ENCODE results near the gene SYNE2.

The SYNE2 gene

GRCh38 chr14:64246688-64247087, 393.9 kb downstream of the SYNE2 start:
- no peak for DNase-seq (ENCODE audit: low read depth, low spot score)

GRCh38 chr14:64247195-64247594, 394.4 kb downstream of the SYNE2 start:
- DNase-seq (ENCODE audit: low read depth, low spot score), result no peak

- no peak for DNase-seq (ENCODE audit: low read depth, low spot score)
Measured at GRCh38 chr14:64248689-64249088, 395.9 kb downstream of the SYNE2 start.

GRCh38 chr14:64249363-64249762, 396.6 kb downstream of the SYNE2 start:
- no peak for DNase-seq (ENCODE audit: low read depth, low spot score)

GRCh38 chr14:64253672-64254071, 400.9 kb downstream of the SYNE2 start:
- no peak for DNase-seq (ENCODE audit: low read depth, low spot score)

GRCh38 chr14:64255756-64256155, 403.0 kb downstream of the SYNE2 start:
- DNase-seq (ENCODE audit: low read depth, low spot score), result no peak

GRCh38 chr14:64260418-64260817, 407.6 kb downstream of the SYNE2 start:
- DNase-seq (ENCODE audit: low read depth, low spot score), result no peak

- no peak for DNase-seq (ENCODE audit: low read depth, low spot score)
Measured at GRCh38 chr14:64265222-64265621, 412.4 kb downstream of the SYNE2 start.

GRCh38 chr14:64266239-64266638, 413.4 kb downstream of the SYNE2 start:
- no peak for DNase-seq (ENCODE audit: low read depth, low spot score)

GRCh38 chr14:64272019-64272418, 419.2 kb downstream of the SYNE2 start:
- DNase-seq (ENCODE audit: low read depth, low spot score), result no peak
